GM23338 (cell line): ENCODE data around the gene IRAK2. TPM values are rescaled to one million over a fixed set of nuclear protein-coding genes. Genes with fewer than 3 reads are reported as not detected.

ENCODE experiments used
- ATAC-seq: fragments of 200-7000 bp; cut with Tn5 transposase; 3 replicates; pipeline ENCODE4 v1.9.1; 2020
- DNase-seq: peaks from one replicate; pipeline ENCODE4 v3.0.0-alpha.2; 2015; ENCODE audit warnings: low spot score
- H2AFZ ChIP-seq: fragments of 200-600 bp; sonication (generic); 2 replicates; pipeline ENCODE4 v1.8.0; 2016; ENCODE audit warnings: antibody characterized with exemption, mild to moderate bottlenecking, moderate library complexity
- H3F3A ChIP-seq: fragments of 200-600 bp; sonication (generic); replicated peaks from 2 replicates; pipeline ENCODE4 v1.8.0; 2017; ENCODE audit warnings: antibody characterized with exemption, mixed run types, low read depth
- H3K27ac ChIP-seq: fragments of 200-600 bp; sonication (generic); 2 replicates; pipeline ENCODE4 v1.6.1; 2016; ENCODE audit warnings: low read depth
- H3K27me3 ChIP-seq: fragments of 200-600 bp; sonication (generic); 2 replicates; pipeline ENCODE4 v1.8.0; 2016; ENCODE audit warnings: mild to moderate bottlenecking, mixed run types, moderate library complexity; ENCODE audit not compliant: insufficient read depth
- H3K36me3 ChIP-seq: fragments of 200-600 bp; sonication (generic); 2 replicates; pipeline ENCODE4 v1.8.0; 2016; ENCODE audit warnings: mild to moderate bottlenecking; ENCODE audit not compliant: insufficient read depth
- H3K4me1 ChIP-seq: fragments of 200-600 bp; sonication (generic); 2 replicates; pipeline ENCODE4 v1.8.0; 2016; ENCODE audit warnings: mild to moderate bottlenecking, moderate library complexity; ENCODE audit not compliant: insufficient read depth
- H3K4me2 ChIP-seq: fragments of 200-600 bp; sonication (generic); 2 replicates; pipeline ENCODE4 v1.7.1; 2017; ENCODE audit warnings: mixed run types
- H3K4me3 ChIP-seq: fragments of 200-600 bp; sonication (generic); 2 replicates; pipeline ENCODE4 v1.6.1; 2016; ENCODE audit warnings: mixed run types
- H3K79me2 ChIP-seq: fragments of 200-600 bp; sonication (generic); replicated peaks from 2 replicates; pipeline ENCODE4 v1.8.0; 2017; ENCODE audit warnings: mild to moderate bottlenecking; ENCODE audit not compliant: insufficient read depth
- H3K9me2 ChIP-seq: fragments of 200-600 bp; sonication (generic); 2 replicates; pipeline ENCODE4 v1.8.0; 2017; ENCODE audit not compliant: insufficient read depth
- H4K20me1 ChIP-seq: fragments of 200-600 bp; sonication (generic); replicated peaks from 2 replicates; pipeline ENCODE4 v1.8.0; 2017; ENCODE audit warnings: mild to moderate bottlenecking; ENCODE audit not compliant: insufficient read depth
- H3K27ac Mint-ChIP-seq: 2 replicates; pipeline ENCODE4 v1.8.0; 2020; ENCODE audit warnings: inconsistent platforms, mild to moderate bottlenecking, moderate library complexity, mixed read lengths
- H3K27me3 Mint-ChIP-seq: 3 replicates; pipeline ENCODE4 v1.8.0; 2022; ENCODE audit warnings: low read depth, mild to moderate bottlenecking, moderate library complexity, mixed read lengths, inconsistent platforms; ENCODE audit not compliant: insufficient read depth, poor library complexity
- H3K36me3 Mint-ChIP-seq: 3 replicates; pipeline ENCODE4 v1.8.0; 2021; ENCODE audit warnings: low read depth, mild to moderate bottlenecking, inconsistent platforms, moderate library complexity, mixed read lengths
- H3K4me1 Mint-ChIP-seq: 3 replicates; pipeline ENCODE4 v1.8.0; 2020; ENCODE audit warnings: mild to moderate bottlenecking, inconsistent platforms, mixed read lengths
- H3K4me3 Mint-ChIP-seq: 3 replicates; pipeline ENCODE4 v1.8.0; 2021; ENCODE audit warnings: moderate library complexity, mild to moderate bottlenecking, inconsistent platforms, mixed read lengths
- H3K9me3 Mint-ChIP-seq: 3 replicates; pipeline ENCODE4 v1.8.0; 2020; ENCODE audit warnings: moderate library complexity, mild to moderate bottlenecking, inconsistent platforms, mixed read lengths
- CREB1 ChIP-seq: fragments of 250-450 bp; sonication (Bioruptor Pico); IDR thresholded peaks from 2 replicates; pipeline ENCODE4 v1.5.0; 2020; ENCODE audit warnings: low read depth, mild to moderate bottlenecking, moderate library complexity
- EZH2 ChIP-seq: fragments of 200-600 bp; sonication (generic); IDR thresholded peaks from one replicate; pipeline ENCODE4 v1.8.0; 2017; ENCODE audit warnings: antibody characterized with exemption, mild to moderate bottlenecking, low read depth; ENCODE audit not compliant: unreplicated experiment
- EZH2phosphoT487 ChIP-seq: fragments of 200-600 bp; sonication (generic); IDR thresholded peaks from one replicate; pipeline ENCODE4 v1.8.1; 2018; ENCODE audit warnings: antibody characterized with exemption; ENCODE audit not compliant: unreplicated experiment
- JUNB ChIP-seq: IDR thresholded peaks from one replicate; pipeline ENCODE4 v1.6.1; 2016; ENCODE audit warnings: antibody characterized with exemption; ENCODE audit not compliant: unreplicated experiment
- NANOG ChIP-seq: IDR thresholded peaks from 2 replicates; pipeline ENCODE4 v1.6.1; 2016; ENCODE audit warnings: antibody characterized with exemption, borderline replicate concordance
- STAT1 ChIP-seq: IDR thresholded peaks from one replicate; pipeline ENCODE4 v1.6.1; 2016; ENCODE audit warnings: antibody characterized with exemption; ENCODE audit not compliant: unreplicated experiment
- ZNF114 ChIP-seq: fragments of 250-450 bp; sonication (Bioruptor Pico); IDR thresholded peaks from 2 replicates; pipeline ENCODE4 v1.5.0; 2020; ENCODE audit warnings: mild to moderate bottlenecking, moderate library complexity
- ZNF331 ChIP-seq: fragments of 250-450 bp; sonication (Bioruptor Pico); IDR thresholded peaks from 2 replicates; pipeline ENCODE4 v1.5.0; 2020; ENCODE audit warnings: low read depth, mild to moderate bottlenecking, moderate library complexity
- polyA plus RNA-seq: library from polyadenylated mRNA; unstranded; fragments of >200 nt; fragmentation: Nextera tagmentation; extraction: Ambion mirVana; gene quantifications from 2 replicates; pipeline ENCODE4 v1.2.1, GENCODE V29; 2016
- total RNA-seq: library from RNA; depleted of rRNA; stranded (reverse); fragments of >200 nt; shearing (Covaris generic); gene quantifications from 2 replicates; pipeline ENCODE4 v1.2.3, GENCODE V29; 2014
- TF ChIP-seq, protein P1 (sequence below): IDR thresholded peaks from 2 replicates; pipeline ENCODE4 v1.6.1; 2016; ENCODE audit warnings: antibody characterized with exemption
- TF ChIP-seq, protein P2 (sequence below): fragments of 250-450 bp; sonication (Bioruptor Pico); IDR thresholded peaks from 2 replicates; pipeline ENCODE4 v1.5.0; 2020; ENCODE audit warnings: mild to moderate bottlenecking, moderate library complexity
- TF ChIP-seq, protein P3 (sequence below): IDR thresholded peaks from one replicate; pipeline ENCODE4 v1.6.1; 2018; ENCODE audit warnings: antibody characterized with exemption; ENCODE audit not compliant: unreplicated experiment

The IRAK2 gene
- total and polyA plus RNA-seq, 2 experiments from 2014 or later, result 0.37 to 1.4 TPM

DNA sequence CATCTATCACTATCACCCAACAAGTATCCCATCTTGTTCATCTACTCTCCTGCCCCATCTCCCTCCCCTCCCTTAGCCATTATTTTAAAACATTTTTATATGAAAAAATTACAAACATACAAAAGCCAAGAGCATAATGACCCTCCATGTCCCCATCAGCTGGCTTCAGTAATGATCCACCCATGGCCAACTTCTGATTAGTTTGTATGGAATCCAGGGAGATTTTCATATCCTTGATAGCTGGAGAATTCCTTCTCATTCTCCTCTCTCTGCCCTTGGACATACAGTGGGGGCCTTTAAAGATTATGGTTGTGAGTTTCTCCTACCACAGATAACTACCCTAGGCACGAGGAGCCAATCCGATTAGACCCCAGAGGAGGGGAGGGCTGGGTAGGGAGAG is 40.2 kb downstream of the IRAK2 start:
- H3K4me1 Mint-ChIP-seq, result no peaks in the 10 kb centered on the region
- H3K4me2 ChIP-seq, result no peak overlapping the region
- H3K36me3 Mint-ChIP-seq, result no peaks in the 10 kb centered on the region; the same call in 2 of the 3 replicates

DNA sequence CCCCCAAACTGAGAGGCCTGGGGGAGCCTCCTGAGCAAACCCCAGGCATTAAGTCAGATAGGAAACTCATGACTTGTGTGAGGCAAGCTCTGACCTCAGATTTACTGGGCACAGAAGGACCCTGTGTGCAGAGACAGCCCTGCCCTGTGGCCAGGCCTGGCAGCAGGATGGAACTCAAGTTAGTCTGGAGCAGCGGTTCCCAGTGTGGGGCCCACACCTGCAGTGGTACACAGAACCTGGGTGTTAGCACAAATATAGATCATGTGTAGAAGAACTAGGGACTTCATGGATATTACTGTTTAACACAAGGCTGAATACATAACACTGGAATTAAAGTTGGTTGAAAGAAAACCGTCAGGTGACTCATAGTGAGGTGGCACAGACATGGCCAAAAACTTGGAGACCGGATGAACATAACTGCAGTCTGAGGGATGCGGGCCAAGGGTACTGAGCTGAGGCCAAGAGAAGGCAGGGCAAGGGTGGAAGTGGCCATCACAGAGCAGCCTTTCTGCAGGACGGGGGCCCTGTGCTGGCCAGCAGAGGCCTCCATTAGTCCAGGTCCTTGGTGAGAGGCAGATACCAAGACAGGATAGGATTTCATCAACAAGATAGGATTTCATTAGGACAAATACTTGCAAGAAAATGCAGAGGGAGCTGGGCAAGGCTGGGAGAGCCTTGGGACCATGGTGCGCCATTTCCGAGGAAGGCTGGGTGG is 40.9 kb downstream of the IRAK2 start:
- Mint-ChIP-seq H3K27ac (no peak overlapping the region), H3K36me3 (no peaks in the 10 kb centered on the region; the same call in 2 of the 3 replicates), H3K9me3 (no peaks in the 10 kb centered on the region), H3K27me3 (peaks cover 5% of the 10 kb centered on the region), H3K4me1 (no peaks in the 10 kb centered on the region), H3K4me3 (no peak overlapping the region)
- no peaks in the 10 kb centered on the region for H3K27me3 ChIP-seq
- no peaks in the 10 kb centered on the region for H3F3A ChIP-seq
- no peaks in the 10 kb centered on the region for H4K20me1 ChIP-seq
- ATAC-seq (no peak), DNase-seq (no peak)
- H2AFZ ChIP-seq, result no peak overlapping the region
- H3K4me2 ChIP-seq, result no peak overlapping the region
- no peak overlapping the region for H3K27ac ChIP-seq
- H3K9me2 ChIP-seq, result no peaks in the 10 kb centered on the region
- H3K36me3 ChIP-seq, result no peaks in the 10 kb centered on the region
- H3K4me1 ChIP-seq, result no peaks in the 10 kb centered on the region
- no peaks in the 10 kb centered on the region for H3K79me2 ChIP-seq
- H3K4me3 ChIP-seq, result no peak overlapping the region
- TF ChIP-seq CREB1 (CRISPR knock-in tag) (no peak), NANOG (no peak), ZNF331 (no peak), EZH2 (no peak), ZNF114 (no peak), JUNB (no peak)
- TF ChIP-seq, protein P1, sequence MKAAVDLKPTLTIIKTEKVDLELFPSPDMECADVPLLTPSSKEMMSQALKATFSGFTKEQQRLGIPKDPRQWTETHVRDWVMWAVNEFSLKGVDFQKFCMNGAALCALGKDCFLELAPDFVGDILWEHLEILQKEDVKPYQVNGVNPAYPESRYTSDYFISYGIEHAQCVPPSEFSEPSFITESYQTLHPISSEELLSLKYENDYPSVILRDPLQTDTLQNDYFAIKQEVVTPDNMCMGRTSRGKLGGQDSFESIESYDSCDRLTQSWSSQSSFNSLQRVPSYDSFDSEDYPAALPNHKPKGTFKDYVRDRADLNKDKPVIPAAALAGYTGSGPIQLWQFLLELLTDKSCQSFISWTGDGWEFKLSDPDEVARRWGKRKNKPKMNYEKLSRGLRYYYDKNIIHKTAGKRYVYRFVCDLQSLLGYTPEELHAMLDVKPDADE, result no peak
- TF ChIP-seq, protein P2, sequence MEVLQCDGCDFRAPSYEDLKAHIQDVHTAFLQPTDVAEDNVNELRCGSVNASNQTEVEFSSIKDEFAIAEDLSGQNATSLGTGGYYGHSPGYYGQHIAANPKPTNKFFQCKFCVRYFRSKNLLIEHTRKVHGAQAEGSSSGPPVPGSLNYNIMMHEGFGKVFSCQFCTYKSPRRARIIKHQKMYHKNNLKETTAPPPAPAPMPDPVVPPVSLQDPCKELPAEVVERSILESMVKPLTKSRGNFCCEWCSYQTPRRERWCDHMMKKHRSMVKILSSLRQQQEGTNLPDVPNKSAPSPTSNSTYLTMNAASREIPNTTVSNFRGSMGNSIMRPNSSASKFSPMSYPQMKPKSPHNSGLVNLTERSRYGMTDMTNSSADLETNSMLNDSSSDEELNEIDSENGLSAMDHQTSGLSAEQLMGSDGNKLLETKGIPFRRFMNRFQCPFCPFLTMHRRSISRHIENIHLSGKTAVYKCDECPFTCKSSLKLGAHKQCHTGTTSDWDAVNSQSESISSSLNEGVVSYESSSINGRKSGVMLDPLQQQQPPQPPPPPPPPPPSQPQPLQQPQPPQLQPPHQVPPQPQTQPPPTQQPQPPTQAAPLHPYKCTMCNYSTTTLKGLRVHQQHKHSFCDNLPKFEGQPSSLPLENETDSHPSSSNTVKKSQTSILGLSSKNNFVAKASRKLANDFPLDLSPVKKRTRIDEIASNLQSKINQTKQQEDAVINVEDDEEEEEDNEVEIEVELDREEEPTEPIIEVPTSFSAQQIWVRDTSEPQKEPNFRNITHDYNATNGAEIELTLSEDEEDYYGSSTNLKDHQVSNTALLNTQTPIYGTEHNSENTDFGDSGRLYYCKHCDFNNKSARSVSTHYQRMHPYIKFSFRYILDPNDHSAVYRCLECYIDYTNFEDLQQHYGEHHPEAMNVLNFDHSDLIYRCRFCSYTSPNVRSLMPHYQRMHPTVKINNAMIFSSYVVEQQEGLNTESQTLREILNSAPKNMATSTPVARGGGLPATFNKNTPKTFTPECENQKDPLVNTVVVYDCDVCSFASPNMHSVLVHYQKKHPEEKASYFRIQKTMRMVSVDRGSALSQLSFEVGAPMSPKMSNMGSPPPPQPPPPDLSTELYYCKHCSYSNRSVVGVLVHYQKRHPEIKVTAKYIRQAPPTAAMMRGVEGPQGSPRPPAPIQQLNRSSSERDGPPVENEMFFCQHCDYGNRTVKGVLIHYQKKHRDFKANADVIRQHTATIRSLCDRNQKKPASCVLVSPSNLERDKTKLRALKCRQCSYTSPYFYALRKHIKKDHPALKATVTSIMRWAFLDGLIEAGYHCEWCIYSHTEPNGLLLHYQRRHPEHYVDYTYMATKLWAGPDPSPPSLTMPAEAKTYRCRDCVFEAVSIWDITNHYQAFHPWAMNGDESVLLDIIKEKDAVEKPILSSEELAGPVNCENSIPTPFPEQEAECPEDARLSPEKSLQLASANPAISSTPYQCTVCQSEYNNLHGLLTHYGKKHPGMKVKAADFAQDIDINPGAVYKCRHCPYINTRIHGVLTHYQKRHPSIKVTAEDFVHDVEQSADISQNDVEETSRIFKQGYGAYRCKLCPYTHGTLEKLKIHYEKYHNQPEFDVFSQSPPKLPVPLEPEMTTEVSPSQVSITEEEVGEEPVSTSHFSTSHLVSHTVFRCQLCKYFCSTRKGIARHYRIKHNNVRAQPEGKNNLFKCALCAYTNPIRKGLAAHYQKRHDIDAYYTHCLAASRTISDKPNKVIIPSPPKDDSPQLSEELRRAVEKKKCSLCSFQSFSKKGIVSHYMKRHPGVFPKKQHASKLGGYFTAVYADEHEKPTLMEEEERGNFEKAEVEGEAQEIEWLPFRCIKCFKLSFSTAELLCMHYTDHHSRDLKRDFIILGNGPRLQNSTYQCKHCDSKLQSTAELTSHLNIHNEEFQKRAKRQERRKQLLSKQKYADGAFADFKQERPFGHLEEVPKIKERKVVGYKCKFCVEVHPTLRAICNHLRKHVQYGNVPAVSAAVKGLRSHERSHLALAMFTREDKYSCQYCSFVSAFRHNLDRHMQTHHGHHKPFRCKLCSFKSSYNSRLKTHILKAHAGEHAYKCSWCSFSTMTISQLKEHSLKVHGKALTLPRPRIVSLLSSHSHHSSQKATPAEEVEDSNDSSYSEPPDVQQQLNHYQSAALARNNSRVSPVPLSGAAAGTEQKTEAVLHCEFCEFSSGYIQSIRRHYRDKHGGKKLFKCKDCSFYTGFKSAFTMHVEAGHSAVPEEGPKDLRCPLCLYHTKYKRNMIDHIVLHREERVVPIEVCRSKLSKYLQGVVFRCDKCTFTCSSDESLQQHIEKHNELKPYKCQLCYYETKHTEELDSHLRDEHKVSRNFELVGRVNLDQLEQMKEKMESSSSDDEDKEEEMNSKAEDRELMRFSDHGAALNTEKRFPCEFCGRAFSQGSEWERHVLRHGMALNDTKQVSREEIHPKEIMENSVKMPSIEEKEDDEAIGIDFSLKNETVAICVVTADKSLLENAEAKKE, result no peak
- TF ChIP-seq, protein P3, sequence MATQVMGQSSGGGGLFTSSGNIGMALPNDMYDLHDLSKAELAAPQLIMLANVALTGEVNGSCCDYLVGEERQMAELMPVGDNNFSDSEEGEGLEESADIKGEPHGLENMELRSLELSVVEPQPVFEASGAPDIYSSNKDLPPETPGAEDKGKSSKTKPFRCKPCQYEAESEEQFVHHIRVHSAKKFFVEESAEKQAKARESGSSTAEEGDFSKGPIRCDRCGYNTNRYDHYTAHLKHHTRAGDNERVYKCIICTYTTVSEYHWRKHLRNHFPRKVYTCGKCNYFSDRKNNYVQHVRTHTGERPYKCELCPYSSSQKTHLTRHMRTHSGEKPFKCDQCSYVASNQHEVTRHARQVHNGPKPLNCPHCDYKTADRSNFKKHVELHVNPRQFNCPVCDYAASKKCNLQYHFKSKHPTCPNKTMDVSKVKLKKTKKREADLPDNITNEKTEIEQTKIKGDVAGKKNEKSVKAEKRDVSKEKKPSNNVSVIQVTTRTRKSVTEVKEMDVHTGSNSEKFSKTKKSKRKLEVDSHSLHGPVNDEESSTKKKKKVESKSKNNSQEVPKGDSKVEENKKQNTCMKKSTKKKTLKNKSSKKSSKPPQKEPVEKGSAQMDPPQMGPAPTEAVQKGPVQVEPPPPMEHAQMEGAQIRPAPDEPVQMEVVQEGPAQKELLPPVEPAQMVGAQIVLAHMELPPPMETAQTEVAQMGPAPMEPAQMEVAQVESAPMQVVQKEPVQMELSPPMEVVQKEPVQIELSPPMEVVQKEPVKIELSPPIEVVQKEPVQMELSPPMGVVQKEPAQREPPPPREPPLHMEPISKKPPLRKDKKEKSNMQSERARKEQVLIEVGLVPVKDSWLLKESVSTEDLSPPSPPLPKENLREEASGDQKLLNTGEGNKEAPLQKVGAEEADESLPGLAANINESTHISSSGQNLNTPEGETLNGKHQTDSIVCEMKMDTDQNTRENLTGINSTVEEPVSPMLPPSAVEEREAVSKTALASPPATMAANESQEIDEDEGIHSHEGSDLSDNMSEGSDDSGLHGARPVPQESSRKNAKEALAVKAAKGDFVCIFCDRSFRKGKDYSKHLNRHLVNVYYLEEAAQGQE, result no peak

More for the DNA sequence above, 40.2 kb downstream of the IRAK2 start:
- no peaks in the 10 kb centered on the region for H3K79me2 ChIP-seq
- Mint-ChIP-seq H3K9me3 (no peaks in the 10 kb centered on the region), H3K27ac (no peak overlapping the region), H3K4me3 (no peak overlapping the region), H3K27me3 (peaks cover 5% of the 10 kb centered on the region)
- DNase-seq, result no peak
- TF ChIP-seq JUNB, result no peak
- no peak for TF ChIP-seq STAT1
- TF ChIP-seq EZH2, result no peak
- no peak for TF ChIP-seq EZH2phosphoT487
- no peak overlapping the region for H2AFZ ChIP-seq
- no peaks in the 10 kb centered on the region for H3K27me3 ChIP-seq
- no peaks in the 10 kb centered on the region for H4K20me1 ChIP-seq
- no peak overlapping the region for H3K4me3 ChIP-seq
- H3K9me2 ChIP-seq, result no peaks in the 10 kb centered on the region
- H3K36me3 ChIP-seq, result no peaks in the 10 kb centered on the region
- no peaks in the 10 kb centered on the region for H3K4me1 ChIP-seq
- no peak for ATAC-seq
- no peaks in the 10 kb centered on the region for H3F3A ChIP-seq
- H3K27ac ChIP-seq, result no peak overlapping the region
